ENCODE results near the gene FFAR1. TPM values are rescaled to one million over a fixed set of nuclear protein-coding genes. Genes with fewer than 3 reads are reported as not detected.

Gene FFAR1
- total and polyA plus RNA-seq, 2 experiments from 2014 or later: 0.11 TPM; not detected in 1

- TF ChIP-seq, protein P1, sequence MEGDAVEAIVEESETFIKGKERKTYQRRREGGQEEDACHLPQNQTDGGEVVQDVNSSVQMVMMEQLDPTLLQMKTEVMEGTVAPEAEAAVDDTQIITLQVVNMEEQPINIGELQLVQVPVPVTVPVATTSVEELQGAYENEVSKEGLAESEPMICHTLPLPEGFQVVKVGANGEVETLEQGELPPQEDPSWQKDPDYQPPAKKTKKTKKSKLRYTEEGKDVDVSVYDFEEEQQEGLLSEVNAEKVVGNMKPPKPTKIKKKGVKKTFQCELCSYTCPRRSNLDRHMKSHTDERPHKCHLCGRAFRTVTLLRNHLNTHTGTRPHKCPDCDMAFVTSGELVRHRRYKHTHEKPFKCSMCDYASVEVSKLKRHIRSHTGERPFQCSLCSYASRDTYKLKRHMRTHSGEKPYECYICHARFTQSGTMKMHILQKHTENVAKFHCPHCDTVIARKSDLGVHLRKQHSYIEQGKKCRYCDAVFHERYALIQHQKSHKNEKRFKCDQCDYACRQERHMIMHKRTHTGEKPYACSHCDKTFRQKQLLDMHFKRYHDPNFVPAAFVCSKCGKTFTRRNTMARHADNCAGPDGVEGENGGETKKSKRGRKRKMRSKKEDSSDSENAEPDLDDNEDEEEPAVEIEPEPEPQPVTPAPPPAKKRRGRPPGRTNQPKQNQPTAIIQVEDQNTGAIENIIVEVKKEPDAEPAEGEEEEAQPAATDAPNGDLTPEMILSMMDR (IDR thresholded peaks at IDR 0.05; ENCODE audit: low read depth, low read length): no peak
- Histone ChIP-seq H3K27me3 (no peaks in the 10 kb centered on the region), H3K9me3 (ENCODE audit: low read depth) (no peaks in the 10 kb centered on the region)
Observed at GRCh38 chr19:35315883-35316282, 31.8 kb upstream of the FFAR1 start.

GRCh38 chr19:35316560-35316959 lies 31.1 kb upstream of the FFAR1 start:
- no peak overlapping the region for H3K4me3 ChIP-seq
- no peaks in the 10 kb centered on the region for H3K27me3 ChIP-seq
- TF ChIP-seq, protein P1 (IDR thresholded peaks at IDR 0.05; ENCODE audit: low read depth, low read length): no peak
- no peaks in the 10 kb centered on the region for H3K9me3 ChIP-seq (ENCODE audit: low read depth)
- H3K4me1 ChIP-seq (ENCODE audit: low read depth): no peaks in the 10 kb centered on the region
- peak overlapping the region; percentile 53 for H3K27ac ChIP-seq
- DNase-seq (ENCODE audit: low read depth in 1 of 2, low spot score in 1 of 2): no peak
- no peaks in the 10 kb centered on the region for H3K36me3 ChIP-seq

More at GRCh38 chr19:35315883-35316282, 31.8 kb upstream of the FFAR1 start:
- Histone ChIP-seq H3K27ac (peak overlapping the region; percentile 53), H3K36me3 (no peaks in the 10 kb centered on the region), H3K4me1 (ENCODE audit: low read depth) (no peaks in the 10 kb centered on the region), H3K4me3 (no peak overlapping the region)
- DNase-seq (ENCODE audit: low read depth in 1 of 2, low spot score in 1 of 2): no peak

GRCh38 chr19:35317464-35318043 lies 30.1 kb upstream of the FFAR1 start:
- no peak overlapping the region for H3K27ac ChIP-seq
- TF ChIP-seq, protein P1 (IDR thresholded peaks at IDR 0.05; ENCODE audit: low read depth, low read length): no peak
- H3K27me3 ChIP-seq: no peaks in the 10 kb centered on the region
- no peaks in the 10 kb centered on the region for H3K4me1 ChIP-seq (ENCODE audit: low read depth)
- DNase-seq (ENCODE audit: low read depth in 1 of 2, low spot score in 1 of 2): no peak
- no peaks in the 10 kb centered on the region for H3K9me3 ChIP-seq (ENCODE audit: low read depth)
- no peak overlapping the region for H3K4me3 ChIP-seq
- no peaks in the 10 kb centered on the region for H3K36me3 ChIP-seq

GRCh38 chr19:35318679-35319448 lies 28.8 kb upstream of the FFAR1 start:
- TF ChIP-seq, protein P1 (IDR thresholded peaks at IDR 0.05; ENCODE audit: low read depth, low read length): no peak
- H3K4me3 ChIP-seq: no peak overlapping the region
- H3K27ac ChIP-seq: no peak overlapping the region
- H3K36me3 ChIP-seq: no peaks in the 10 kb centered on the region
- H3K27me3 ChIP-seq: no peaks in the 10 kb centered on the region
- no peaks in the 10 kb centered on the region for H3K4me1 ChIP-seq (ENCODE audit: low read depth)
- peak in 1 of 2 donors; percentile 58 for DNase-seq (ENCODE audit: low read depth in 1 of 2, low spot score in 1 of 2)
- H3K9me3 ChIP-seq (ENCODE audit: low read depth): no peaks in the 10 kb centered on the region

- TF ChIP-seq, protein P1 (IDR thresholded peaks at IDR 0.05; ENCODE audit: low read depth, low read length): no peak
- Histone ChIP-seq H3K4me3 (no peak overlapping the region), H3K9me3 (ENCODE audit: low read depth) (no peaks in the 10 kb centered on the region), H3K27ac (no peak overlapping the region), H3K27me3 (no peaks in the 10 kb centered on the region), H3K4me1 (ENCODE audit: low read depth) (no peaks in the 10 kb centered on the region), H3K36me3 (no peaks in the 10 kb centered on the region)
- DNase-seq (ENCODE audit: low read depth in 1 of 2, low spot score in 1 of 2): no peak
Observed at GRCh38 chr19:35320065-35320713, 27.5 kb upstream of the FFAR1 start.
